NOMO-1 treated with DMSO at 0.1 percent for 48 hours (cell line): ENCODE results near the gene RASSF4.

Experiments used
- DNase-seq: peaks from one replicate; lab custom pipeline; 2025; ENCODE audit not compliant: unreplicated experiment; lab: John Stamatoyannopoulos, UW

Gene RASSF4

DNA sequence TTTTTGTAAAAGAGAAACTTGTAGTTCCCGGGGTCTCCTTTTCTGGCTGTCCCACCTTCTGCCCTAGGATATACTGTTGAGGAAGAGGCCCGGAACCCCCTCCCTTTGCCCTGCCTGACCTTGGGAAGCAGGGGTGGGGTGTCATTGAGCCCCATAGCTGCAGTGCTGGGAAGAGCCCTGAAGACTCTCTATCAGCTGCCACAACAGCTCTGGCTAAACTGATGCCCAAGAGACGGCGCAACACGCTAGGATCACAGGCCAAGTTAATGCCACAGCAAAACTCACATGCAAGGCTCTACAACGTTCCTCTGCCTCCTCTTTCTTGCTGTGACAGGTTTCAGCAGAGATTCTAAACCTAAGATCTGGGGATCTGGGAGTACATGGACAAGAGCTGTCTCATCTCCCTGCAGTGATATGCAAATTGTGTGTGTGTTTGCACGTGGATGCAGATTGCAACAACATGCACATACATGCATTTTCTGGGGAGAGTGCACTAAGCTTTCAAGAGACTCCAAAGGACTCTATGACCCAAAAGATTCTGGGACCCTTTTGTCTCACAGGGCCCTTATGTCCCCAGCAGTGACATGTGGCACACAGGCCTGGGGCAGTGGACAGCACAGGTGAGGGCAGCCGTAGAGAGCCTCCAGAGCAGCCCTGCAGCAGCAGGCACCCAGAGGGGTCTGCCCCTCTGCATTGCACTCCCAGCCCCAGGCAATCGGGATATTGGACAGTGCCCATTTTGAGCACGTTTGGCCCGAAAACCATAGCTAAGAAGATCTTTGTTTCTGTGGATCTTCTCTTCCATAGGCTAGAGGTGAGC is 2.5 kb downstream of the RASSF4 start:
- no peak for DNase-seq

DNA sequence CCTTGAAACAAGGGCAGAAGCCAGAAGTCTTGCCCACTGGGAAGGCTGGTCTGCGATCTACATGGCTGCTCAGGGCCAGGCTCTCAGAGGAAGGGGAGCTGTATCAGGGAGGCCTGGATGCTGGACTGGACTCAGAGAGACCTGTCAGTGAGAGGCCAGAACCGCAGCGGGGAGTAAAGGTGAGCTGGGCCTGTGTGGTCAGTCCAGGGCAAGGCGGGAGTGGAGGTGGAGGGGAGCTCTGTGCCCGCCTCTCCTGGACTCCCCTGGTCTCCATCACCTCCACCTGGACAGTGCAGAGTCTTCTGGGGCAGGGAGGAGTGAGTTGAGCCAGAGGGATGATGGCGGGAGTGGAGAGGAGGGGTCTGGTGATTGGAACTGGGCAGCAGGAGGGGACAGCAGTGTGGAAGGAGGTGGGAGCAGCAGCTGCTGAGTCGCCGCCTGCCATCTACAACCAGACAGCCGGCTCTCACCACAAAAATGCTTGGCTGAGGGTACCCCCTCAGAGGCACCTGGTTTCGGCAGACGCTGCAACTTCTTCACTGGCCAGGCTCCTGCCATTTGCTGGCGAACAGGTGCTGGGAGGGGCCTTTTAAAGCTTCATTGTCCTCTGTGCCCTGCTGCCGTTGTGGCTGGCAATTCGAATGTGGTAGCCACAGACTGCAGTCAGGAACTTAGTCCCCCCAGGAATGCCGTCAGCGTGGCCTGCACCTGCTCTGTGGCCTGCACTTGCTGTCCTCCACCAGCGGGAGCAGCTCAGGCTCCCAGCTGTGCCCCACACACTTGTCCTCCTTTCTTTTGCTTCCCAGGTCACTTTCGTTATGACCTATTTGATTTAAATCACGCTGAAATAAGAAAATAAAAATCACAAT is 3.5 kb downstream of the RASSF4 start:
- no peak for DNase-seq

DNA sequence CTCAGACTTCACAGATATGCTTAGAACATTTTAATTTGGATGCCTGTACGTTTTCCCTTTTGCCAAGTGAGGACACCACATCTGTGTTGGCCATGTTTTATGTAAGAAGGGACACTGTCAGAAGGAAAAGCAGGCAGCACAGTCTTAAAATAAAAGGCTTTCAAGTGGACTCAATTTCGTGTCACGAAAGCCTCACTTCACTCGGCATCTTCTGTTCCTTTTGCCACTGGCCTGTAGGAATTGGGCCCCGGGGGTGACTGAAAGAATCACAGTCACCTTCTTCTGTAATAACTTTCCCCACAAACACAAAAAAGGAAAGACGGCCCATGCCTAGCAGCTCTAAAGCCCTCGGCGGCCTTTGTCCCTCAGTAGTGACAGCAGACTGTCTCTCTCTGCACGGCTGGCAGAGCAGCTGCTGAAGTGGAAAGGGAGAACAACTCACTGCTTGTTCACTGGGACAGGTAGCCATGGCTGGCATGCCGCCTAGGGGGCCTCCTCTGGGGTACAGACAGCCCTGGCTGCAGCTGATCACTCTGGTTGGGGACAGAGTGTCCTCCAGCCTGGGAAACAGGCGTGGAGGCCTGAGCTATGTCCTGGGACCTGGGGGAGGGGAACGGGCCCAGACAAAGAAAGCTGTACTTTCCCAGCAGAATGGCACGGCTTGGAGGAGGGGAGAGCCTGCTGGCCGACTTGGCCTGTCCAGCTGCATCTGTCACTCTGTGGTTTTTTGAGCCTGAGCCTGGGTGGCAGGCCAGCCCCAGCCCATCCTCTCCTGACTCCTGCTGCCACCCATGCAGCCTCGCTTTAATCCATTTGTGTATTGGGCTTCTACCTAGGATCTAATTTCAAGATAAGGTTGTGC is 4.4 kb downstream of the RASSF4 start:
- DNase-seq, result no peak

DNA sequence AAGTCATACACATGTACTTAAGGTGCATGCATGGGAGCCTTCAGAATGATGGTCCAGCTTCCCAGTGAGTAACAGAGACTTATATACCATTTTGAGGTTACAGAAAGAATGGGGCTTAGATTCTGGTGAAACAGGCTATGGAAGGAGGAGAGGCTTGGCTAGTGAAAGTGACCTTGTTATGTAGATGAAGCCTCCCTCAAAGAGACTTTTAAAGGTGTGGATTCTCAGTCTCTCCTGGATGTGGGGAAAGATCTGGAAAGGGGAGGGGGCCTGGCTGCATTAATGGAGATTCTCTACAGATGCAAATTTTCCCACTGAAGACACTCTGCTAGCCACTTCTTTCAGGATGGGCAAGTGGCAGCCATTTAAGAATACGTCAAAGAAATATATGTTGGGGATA is 5.5 kb downstream of the RASSF4 start:
- DNase-seq, result no peak

DNA sequence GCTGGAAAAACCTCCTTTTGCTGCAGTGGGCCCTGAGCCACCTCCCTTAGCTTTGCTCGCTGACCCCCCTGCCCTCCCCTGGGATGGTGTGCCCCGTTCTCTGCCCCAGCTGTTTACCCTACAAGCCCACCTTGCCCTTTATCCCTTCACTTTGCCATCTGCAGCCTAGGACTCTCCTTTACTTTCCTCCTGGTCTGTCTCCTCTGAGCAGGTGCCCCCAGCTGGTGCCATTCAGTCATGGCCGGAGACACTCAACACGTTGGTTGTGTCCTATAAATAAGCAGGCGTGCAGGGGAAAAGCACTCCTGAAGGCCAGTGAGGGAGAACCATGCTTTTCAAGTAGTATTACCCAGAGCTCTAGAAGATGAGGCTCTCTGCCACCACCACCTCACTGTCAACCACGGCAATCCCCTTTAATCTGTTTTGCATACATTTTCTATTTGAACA is 6.1 kb downstream of the RASSF4 start:
- no peak for DNase-seq

DNA sequence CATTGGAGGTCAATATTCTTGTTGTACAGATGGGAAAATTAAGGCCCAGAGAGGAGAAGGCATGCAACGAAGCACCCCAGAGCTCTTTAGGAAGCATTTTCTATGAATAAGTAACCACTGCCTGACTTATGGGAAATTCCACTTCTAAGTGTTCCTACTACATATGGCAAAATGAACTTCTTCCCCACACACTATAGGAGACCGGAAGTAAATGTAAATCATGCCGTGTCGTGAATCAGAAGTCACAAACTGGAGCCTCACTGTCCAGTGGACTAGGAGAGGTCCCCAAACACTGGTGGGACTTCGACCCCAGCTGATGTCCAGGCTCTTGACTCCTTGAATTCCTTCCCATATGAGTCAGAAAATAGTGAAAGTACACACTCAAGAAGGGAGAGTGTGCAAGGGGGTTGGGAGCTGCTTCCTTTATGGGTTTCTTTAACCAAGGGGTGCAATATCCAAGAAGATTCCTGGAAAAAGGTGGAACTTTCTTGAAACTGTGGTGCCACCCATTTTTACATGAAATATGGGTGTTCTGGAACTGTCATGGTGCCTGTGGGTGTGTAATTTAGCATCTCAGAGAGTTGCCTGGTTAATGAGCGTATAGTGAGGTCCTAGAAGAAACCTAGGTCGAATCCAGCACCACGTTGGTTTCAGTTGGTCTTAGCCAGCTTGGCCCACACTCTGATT is 6.7 kb downstream of the RASSF4 start:
- no peak for DNase-seq

DNA sequence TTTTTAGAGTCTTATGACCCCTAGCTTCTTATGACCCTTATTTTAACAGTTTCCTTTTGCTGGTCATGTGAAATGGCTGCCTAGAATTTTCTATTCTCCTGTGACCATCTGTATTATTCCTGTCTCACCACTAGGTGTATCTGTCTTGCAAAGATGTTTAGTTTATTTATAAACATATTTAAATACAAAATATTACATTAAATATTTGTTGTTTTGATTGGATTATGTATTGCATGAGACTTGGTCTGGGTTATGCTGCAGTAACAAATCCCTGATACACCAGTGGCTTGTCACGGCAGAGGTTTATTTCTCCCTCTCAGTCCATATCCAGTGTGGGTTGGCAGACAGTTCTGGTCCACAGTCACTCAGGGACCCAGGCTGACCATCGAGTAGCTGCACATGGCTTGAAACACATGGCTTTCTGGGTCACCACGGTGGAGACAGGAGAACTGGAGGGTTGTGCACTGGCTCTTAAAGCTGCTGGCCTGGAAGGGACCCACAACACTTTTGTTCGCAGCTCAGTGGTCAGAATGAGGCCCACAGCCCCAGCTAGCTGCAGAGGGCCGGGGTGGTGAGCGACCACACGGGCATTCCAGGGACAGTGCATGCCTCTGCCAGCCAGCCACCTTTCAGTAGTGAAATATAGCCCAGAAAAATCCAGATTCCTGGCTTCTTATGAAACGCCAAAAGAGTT is 7.4 kb downstream of the RASSF4 start:
- no peak for DNase-seq

DNA sequence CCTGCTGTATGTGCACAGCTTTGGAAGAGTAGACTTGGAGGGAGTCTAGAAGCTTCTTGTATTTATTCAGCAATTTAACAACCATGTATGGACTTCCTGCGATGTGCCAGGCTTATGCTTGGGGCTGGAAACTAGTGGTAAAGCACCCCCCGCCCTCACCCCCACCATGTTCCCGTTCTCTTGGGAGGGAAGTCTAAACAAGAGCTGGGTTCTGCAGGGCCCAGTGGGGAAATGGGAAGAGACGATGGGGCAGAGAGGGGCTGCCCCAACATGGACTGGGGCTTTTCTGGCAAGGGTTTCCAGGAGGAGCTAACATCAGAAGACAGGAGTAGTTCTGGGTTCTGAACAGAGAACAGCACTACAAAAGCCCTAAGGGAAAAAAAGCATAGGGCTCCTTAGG is 8.0 kb downstream of the RASSF4 start:
- no peak for DNase-seq

DNA sequence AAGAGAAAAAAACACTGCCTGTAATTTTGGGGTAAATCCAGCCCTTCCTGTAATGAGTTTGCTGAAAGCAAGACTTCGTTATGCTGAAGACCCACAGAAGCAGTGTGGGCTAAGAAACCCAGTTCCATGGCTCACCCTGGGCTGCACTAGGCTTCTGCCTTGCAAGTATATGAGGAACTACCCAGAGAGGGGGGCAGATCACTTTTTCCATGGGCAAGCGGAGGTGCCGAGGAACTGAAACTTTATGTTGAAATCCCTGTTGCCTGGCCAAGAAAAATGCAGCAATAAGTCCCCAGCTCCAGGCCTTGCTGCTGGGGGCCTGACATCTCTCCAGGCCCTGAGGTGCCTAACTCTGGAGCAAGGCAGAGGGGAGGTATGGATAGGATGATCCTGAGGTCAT is 8.5 kb downstream of the RASSF4 start:
- peak; percentile 99 for DNase-seq

DNA sequence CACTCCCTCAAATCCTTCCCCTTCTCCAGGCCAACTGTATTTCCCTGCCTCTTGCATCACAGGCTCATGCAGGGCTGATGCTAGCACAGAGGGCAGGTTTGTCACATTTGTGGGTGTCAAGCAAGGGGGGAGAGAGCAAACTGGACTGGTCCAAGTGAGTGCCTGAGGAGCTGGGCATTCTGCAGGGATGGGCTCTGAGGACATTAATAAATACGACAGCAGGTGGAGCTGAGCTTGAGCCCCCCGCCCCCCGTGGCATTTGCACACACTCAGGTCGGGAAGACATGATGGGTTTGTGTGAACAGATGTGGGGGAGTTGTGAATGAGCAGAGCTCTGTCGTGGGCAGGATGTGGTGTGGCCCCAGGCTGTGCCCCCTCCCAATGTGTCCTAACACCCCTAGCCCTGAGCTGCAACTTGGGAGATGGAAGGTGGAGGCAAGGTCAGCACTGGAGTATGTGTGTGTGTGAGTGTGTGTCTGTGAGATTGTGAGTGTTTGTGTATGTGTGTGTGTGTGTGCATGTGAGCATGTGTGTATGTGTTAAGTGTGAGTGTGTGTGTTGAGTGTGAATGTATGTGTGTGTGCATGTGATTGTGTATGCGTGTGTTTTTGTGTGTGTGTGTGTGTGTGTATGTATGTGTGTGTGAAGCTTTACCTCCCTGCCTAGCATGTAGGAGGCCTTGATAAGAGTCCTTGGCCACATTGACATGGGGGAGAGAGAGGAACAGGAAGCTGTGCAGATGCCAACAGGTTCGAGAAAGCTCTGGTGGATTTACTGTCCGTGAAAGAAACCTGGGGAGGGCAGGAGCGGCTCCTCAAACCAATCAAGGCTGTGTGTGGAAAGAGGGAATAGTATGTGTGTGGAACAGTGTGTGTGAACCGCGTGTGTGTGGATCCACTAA is 9.1 kb downstream of the RASSF4 start:
- DNase-seq, result no peak

DNA sequence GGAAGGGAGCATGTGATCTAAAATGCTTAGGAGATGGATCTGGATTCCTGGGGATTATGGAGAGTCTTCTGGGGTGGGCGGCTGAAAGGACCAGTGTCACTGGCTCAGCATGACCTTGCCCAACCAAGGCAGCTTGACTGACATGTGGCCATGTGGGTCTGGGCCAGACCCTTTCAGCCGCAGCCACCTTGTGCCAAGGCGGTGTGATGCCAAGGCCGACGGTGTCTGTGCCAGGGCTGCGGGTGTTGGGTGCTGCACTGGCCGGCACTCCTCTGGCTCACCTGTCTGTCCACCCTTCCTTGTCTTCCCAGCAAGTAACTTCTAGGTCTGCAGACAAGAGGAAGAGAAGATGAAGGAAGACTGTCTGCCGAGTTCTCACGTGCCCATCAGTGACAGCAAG is 10.3 kb downstream of the RASSF4 start:
- no peak for DNase-seq

DNA sequence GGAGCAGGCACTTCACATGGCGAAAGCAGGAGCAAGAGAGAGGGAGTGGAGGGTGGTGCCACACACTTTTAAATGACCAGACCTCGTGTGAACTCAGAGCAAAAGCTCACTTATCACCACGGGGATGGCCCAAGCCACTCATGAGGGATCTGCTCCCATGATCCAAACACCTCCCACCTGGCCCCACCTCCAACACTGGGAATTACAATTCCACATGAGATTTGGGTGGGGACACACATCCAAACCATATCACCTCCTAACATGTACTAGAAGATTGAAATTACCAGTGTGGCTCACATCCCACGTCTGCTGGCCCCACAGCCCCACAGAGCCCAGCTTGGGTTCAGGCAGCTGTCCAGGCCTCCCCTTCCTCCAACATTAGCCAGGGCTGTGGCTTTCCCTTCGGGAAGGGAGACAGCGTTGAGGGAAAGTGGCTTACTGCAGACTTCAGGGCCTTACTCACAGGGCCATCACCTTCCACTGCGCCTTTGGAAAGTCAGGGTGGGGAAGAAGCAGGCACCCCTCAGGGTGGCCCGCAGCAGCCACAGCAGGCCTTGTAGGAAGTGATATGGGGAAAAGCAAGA is 11.3 kb downstream of the RASSF4 start:
- no peak for DNase-seq

DNA sequence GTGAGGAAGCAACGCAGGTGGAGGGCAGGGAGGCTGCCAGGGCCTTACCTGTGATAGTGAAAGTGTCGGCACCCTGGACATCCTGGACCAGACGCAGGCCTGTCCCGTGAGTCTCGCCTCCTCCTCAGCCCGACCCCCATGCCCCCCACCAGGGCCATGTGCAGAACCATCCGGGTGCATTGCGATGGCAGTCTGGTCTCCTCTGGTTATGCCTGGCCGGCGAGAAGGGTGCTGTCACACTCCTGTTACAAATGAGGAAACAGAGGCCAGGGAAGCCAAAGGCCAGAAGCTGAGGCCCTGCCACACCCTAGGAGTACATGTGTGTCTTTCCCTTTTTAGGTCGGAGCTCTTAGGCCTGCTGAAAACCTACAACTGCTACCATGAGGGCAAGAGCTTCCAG is 11.8 kb downstream of the RASSF4 start:
- no peak for DNase-seq

DNA sequence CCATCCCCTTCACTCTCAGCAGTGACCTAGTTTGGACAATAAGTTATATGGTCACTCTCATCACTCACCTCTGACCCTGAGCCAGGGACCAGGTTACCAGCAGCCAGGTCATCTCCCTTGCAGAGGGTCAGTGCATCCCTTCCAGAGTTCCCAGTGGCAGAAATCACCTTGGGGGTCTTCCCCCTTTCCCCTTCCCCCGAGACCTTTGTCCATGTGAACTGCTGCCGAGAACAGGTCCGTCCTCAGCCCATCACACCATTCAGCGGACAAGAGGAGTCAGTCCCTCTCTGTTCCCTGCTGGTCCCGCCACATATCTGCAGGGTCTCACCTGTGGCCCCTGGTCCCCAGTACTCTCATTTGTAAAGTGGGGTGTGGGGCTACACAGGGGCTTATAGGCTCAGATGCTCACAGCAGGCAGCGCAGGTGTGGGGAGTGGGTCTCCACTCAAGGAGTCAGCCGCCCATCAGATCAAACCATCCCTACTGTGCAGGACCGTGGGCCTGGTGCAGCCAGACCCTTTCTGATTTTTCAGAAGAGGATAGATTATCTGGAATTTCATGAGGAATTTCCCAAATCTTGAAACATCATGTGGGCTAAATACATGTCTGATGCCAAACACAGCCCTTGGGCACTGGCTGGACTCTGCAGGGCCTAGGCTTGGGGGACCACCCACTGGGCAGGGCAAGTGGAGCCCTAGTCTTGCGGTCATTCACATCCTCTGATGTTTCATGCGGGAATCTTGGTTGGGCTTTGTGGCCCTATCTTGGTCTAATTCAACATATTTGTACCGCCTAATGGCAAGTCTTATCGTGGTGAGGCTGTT is 12.5 kb downstream of the RASSF4 start:
- no peak for DNase-seq

DNA sequence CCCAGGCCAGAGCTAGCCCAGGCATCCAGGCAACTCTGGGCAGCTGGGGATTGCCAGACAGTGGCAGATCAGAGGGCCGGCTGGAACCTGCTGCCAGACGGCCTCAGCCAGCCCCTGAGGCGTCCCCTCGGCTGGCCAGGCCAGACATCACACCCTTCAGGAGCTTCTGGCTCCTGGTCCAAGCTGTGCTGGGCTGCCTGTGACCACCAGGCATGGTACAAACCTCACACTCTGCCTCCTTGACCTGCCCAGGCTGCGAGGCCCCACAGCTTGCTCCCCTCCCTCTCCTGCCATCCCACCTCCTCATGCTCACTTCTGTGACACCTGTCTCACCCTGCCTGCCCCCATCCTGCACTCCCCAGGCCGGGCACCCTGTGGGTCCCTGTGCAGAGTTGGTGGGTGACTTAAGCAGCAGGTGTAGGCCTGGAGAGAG is 13.3 kb downstream of the RASSF4 start:
- no peak for DNase-seq

DNA sequence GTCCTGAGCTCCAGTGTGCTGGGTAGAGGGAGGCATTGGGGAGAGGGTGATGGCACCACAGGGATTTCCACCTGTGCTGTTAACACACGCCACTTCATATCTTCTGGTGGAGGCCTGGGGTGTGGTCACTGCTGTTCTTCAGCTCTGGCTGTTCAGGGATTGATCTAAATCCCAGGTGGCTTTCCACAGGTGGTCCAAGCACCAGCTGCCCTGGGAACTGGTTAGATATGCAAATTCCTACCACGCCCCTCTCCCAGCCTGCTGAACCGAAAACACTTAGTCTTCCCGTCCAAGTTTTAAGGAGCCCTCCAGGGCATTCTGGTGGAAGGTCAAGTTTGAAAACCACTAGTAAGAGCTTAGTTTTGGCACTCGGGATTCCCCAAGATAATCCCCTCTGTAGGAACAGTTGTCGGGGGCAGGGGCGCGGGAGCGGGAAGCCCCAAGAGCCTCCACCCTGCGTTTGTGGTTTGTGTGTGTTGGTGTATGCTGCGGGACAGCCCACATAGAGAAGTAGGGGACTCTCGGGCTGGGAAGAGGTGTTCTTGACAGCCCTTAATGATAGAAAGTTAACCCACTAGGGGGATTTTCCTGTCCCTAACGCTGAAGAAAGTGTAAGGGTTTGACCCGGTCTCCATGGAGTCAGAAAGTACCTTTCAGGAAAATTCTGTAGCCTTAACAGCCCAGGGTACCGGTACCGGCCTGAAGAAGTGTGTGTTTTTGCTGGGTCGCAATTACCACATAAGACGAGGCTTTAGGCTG is 13.9 kb downstream of the RASSF4 start:
- no peak for DNase-seq

DNA sequence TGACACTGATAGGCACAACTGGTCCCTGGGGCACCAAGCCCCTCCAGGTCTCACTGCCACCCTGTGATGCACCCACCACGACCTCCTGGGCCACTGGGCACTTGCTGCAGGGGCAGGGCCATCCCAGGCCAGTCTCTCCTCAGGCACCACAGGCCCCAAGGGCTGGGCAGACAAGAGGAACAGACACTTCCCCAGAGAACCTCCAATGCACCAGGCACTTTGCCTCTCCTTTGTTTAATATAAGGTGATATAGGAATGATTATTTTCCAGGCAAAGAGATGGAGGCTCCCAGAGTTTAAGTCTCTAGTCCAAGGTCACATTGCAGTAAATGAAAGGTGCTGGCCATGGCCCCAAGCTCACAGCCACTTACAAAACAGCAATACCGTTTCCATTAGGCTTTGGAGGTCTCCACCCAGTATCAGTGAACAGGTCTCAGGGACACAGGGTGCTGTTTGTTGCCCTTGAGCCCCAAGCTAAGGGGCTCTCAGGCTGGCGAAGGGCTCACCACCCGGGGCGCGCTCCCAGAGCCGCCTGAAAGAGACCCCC is 14.6 kb downstream of the RASSF4 start:
- DNase-seq, result no peak
